22Rv1 (cell line): ENCODE results near the gene RBM20.

Source experiments
- CTCF ChIP-seq: fragments of 450-650 bp; IDR thresholded peaks from 2 replicates; pipeline ENCODE4 v1.5.1; 2017; ENCODE audit warnings: mild to moderate bottlenecking
- ZFX ChIP-seq: fragments of 450-650 bp; IDR thresholded peaks from 2 replicates; pipeline ENCODE4 v1.6.1; 2017; ENCODE audit warnings: antibody characterized with exemption, borderline replicate concordance

- no peak for TF ChIP-seq CTCF
- no peak for TF ChIP-seq ZFX
These were observed 215.8 kb downstream of the RBM20 start for GRCh38 chr10:110859973-110860376.
